ENCODE measurements around the gene TMC2.
"Not testable (repeated sequence)": the region's sequence is repeated elsewhere in the genome, so short reads cannot be mapped to it uniquely, and the experiment has no call there.

Gene TMC2

GRCh38 chr20:2536560-2536986 is at the start of gene TMC2:
Gene TMC2, plus strand, starts transcription at chr20:2536573. Its CDS starts 49 bp downstream, at chr20:2536622.
- DNase-seq = no peak
- in situ Hi-C loops (cut with MboI; ENCODE audit: low pct_unique_long_range_greater_than_20kb, low sequenced_read_pairs) = no loop called here

DNA sequence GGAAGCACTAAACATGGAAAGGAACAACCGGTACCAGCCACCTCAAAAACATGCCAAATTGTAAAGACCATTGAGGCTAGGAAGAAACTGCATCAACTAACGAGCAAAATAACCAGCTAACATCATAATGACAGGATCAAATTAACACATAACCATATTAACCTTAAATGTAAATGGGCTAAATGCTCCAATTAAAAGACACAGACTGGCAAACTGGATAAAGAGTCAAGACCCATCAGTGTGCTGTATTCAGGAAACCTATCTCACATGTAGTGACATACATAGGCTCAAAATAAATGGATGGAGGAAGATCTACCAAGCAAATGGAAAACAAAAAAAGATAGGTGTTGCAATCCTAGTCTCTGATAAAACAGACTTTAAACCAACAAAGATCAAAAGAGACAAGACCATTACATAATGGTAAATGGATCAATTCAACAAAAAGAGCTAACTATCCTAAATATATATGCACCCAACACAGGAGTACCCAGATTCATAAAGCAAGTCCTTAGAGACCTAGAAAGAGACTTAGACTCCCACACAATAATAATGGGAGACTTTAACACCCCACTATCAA is 33.5 kb upstream of the TMC2 start:
- DNase-seq; in situ Hi-C loops (cut with MboI; ENCODE audit: low pct_unique_long_range_greater_than_20kb, low sequenced_read_pairs): not testable (repeated sequence)

GRCh38 chr20:2504803-2505202 is 31.6 kb upstream of the TMC2 start:
- peak; percentile 9 for DNase-seq
- in situ Hi-C loops (cut with MboI; ENCODE audit: low pct_unique_long_range_greater_than_20kb, low sequenced_read_pairs) = not testable (repeated sequence)

DNA sequence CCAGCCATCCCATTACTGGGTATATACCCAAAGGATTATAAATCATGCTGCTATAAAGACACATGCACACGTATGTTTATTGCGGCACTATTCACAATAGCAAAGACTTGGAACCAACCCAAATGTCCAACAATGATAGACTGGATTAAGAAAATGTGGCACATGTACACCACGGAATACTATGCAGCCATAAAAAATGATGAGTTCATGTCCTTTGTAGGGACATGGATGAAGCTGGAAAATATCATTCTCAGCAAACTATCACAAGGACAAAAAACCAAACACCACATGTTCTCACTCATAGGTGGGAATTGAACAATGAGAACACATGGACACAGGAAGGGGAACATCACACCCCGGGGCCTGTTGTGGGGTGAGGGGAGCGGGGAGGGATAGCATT is 29.9 kb upstream of the TMC2 start:
- in situ Hi-C loops (cut with MboI; ENCODE audit: low pct_unique_long_range_greater_than_20kb, low sequenced_read_pairs); DNase-seq: not testable (repeated sequence)

DNA sequence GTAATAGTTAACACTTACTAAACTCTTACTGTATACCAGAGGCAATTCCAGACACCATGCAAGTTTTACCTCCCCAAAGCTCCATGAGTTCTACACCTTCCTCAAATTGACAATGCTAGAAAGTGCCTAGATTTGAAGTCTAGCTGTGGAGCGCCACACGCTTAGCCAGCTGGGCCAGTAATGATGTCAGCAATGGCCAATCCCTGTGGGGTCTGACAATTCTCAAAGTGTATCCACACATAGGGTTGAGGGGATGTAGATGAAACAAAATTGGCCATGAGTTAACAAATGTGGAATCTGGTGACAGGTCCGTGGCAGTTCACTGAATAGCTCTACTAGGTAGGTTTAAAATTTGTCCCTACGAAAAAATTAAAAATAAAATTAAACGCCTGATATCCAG is 28.9 kb upstream of the TMC2 start:
- peak; percentile 12 for DNase-seq
- in situ Hi-C loops (cut with MboI; ENCODE audit: low pct_unique_long_range_greater_than_20kb, low sequenced_read_pairs) = no loop called here

GRCh38 chr20:2507875-2508630 is 28.3 kb upstream of the TMC2 start:
- in situ Hi-C loops (cut with MboI; ENCODE audit: low pct_unique_long_range_greater_than_20kb, low sequenced_read_pairs) = no loop called here

GRCh38 chr20:2508631-2509467 is 27.5 kb upstream of the TMC2 start, which contains the start of gene ZNF343:
Gene ZNF343, minus strand, starts transcription at chr20:2508915. Its CDS starts 15,020 bp downstream, at chr20:2493895.
- in situ Hi-C loops (cut with MboI; ENCODE audit: low pct_unique_long_range_greater_than_20kb, low sequenced_read_pairs) = no loop called here
- peak; percentile 93 for DNase-seq

More at GRCh38 chr20:2507875-2508630, 28.3 kb upstream of the TMC2 start:
- DNase-seq = peak; percentile 20

DNA sequence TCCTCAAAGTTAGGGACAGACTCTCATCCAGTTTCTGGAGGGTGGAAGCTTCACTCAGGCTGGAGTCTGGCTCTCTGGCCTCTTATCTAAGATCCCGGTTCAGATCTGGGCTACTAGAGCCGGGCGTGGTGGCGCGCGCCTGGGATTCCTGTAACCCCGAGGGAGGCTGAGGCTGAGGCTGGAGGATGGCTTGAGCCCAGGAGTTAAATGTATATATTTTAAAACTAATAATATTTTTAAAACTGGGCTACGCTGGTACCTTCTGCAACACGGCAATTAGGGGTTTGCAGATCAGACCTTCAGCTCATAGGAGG is 26.9 kb upstream of the TMC2 start:
- DNase-seq = no peak
- in situ Hi-C loops (cut with MboI; ENCODE audit: low pct_unique_long_range_greater_than_20kb, low sequenced_read_pairs) = no loop called here

DNA sequence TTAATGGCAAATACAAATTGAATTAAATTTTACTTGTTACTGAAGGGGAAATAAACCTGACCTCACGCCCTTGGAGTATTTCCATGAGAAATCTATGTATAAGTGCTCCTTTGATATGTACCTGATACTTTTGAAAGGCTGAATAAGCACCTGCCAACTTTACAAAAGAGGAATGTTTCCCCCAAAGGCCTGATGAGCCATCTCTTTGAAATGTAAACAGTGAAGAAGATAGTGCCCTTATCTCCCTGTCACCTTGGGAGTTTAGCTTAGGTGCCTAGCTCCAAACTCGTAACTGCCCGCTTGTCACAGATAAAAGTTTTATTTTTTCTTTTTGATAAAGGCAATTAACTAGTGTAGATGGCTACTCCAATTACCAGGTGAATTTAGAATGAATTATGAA is 26.6 kb upstream of the TMC2 start:
- in situ Hi-C loops (cut with MboI; ENCODE audit: low pct_unique_long_range_greater_than_20kb, low sequenced_read_pairs) = no loop called here
- no peak for DNase-seq

DNA sequence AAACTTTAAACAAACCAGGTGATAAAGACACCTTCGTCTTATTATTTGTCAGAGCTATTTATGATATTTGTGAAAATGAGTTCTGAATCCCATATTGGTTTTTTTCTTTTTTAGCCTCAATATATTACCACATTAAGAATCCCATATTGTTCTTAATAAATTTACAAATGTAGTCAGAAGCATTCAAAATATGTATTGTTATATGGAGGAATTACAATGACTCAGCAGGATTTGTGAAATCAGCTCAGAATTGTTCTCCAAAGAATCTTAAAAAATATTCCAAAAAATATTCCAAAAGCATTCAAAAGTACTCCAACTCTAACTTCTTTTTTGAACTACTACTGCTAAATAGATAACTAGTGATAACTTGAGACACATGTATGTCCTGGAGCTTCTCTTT is 21.2 kb upstream of the TMC2 start:
- DNase-seq = no peak
- in situ Hi-C loops (cut with MboI; ENCODE audit: low pct_unique_long_range_greater_than_20kb, low sequenced_read_pairs) = no loop called here

GRCh38 chr20:2516399-2516798 is 20.0 kb upstream of the TMC2 start:
- in situ Hi-C loops (cut with MboI; ENCODE audit: low pct_unique_long_range_greater_than_20kb, low sequenced_read_pairs) = no loop called here
- no peak for DNase-seq

GRCh38 chr20:2518096-2518495 is 18.3 kb upstream of the TMC2 start:
- no peak for DNase-seq
- in situ Hi-C loops (cut with MboI; ENCODE audit: low pct_unique_long_range_greater_than_20kb, low sequenced_read_pairs) = no loop called here

DNA sequence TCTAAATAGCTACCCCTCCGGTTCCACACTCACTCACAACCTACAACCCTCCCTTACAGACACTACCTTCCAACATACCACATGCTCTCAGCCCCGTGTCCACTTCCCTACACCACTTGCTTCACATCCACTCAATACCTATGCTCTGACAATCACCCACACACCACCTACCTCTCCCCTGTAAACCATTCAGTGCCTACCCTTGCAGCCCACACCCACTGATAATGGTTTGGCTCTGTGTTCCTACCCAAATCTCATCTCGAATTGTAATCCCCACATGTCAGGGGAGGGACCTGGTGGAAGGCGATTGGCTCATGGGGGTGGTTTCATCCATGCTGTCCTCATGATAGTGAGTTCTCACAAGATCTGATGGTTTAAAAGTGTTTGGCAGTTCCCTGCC is 17.8 kb upstream of the TMC2 start:
- no peak for DNase-seq
- in situ Hi-C loops (cut with MboI; ENCODE audit: low pct_unique_long_range_greater_than_20kb, low sequenced_read_pairs) = no loop called here

DNA sequence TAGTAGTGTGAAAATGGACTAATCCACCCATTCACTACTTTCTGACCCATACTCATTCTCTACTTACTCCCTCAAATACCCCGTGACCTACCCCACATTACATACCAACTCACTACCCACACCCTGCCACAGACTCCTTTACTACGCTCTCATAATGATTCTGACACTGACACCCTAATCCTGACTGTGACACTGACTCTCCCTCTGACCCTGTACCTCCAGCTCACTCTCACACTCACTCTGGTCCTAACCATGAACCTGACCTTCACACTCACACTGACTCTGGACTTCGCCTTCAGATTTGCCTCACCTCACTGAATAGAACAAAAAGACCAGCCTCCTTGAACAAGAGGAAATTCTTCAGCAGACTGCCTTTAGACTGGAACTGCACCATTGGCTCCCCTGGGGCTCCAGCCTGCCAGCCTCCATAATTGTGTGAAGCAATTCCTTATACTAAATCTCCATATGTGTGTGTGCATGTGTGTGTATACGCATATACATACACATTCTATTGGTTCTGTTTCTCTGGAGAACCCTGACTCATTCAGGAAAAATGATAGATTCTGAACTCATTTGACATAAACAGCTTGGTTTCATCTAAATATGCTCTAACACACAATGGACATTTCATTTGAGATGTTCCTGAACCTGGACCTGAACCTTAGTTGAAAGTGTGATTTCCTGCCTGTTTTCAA is 17.1 kb upstream of the TMC2 start:
- in situ Hi-C loops (cut with MboI; ENCODE audit: low pct_unique_long_range_greater_than_20kb, low sequenced_read_pairs) = no loop called here
- DNase-seq = no peak

DNA sequence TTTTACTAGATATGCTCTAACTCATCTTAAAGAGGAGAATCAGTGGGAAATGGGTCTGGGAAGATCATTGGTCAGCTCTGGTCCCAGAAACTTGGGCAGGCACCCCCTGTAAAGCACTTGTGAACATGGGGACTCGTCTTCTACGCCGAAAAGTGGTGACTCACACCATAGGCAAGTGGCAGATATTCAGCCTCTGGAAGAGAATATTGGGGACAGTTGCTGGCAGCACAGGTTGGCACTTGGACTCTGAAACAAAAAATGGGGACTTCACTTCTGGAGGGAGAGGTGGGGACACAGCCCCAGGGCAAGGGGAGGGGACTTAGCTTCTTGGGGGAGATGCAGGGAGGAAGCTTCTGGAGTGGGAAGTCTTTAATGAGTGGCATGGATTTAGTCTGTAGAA is 15.8 kb upstream of the TMC2 start:
- DNase-seq = no peak
- in situ Hi-C loops (cut with MboI; ENCODE audit: low pct_unique_long_range_greater_than_20kb, low sequenced_read_pairs) = no loop called here

- in situ Hi-C loops (cut with MboI; ENCODE audit: low pct_unique_long_range_greater_than_20kb, low sequenced_read_pairs) = no loop called here
- peak; percentile 60 for DNase-seq
These were observed 14.7 kb upstream of the TMC2 start for GRCh38 chr20:2521369-2522305.

GRCh38 chr20:2522826-2523429 is 13.4 kb upstream of the TMC2 start:
- DNase-seq = peak; percentile 36
- in situ Hi-C loops (cut with MboI; ENCODE audit: low pct_unique_long_range_greater_than_20kb, low sequenced_read_pairs) = not testable (repeated sequence)
